Duodenal mucosa (tissue), 2 donors: ENCODE measurements around the gene CCNG1.

Experiments used
- H3K27ac ChIP-seq: one replicate; pipeline ENCODE4 v1.7.0; 2013; ENCODE audit warnings: low read depth, low read length
- H3K27me3 ChIP-seq, 2 donors: one replicate each; pipeline ENCODE4 v1.7.0; 2013; ENCODE audit warnings: low read length in 2 of 2, control low read depth in 1 of 2; ENCODE audit not compliant: insufficient read depth in 2 of 2, control insufficient read depth in 1 of 2
- H3K36me3 ChIP-seq, 2 donors: one replicate each; pipeline ENCODE4 v1.7.0; 2013; ENCODE audit warnings: low read length in 2 of 2, control low read depth in 1 of 2; ENCODE audit not compliant: insufficient read depth in 2 of 2, control insufficient read depth in 1 of 2
- H3K4me1 ChIP-seq, 2 donors: one replicate each; pipeline ENCODE4 v1.7.0; 2013; ENCODE audit warnings: low read length in 2 of 2, control low read depth in 1 of 2; ENCODE audit not compliant: insufficient read depth in 2 of 2, control insufficient read depth in 1 of 2
- H3K4me3 ChIP-seq, 2 donors: one replicate each; pipeline ENCODE4 v1.7.0; 2013; ENCODE audit warnings: low read length in 2 of 2, low read depth in 1 of 2
- H3K9ac ChIP-seq, 2 donors: one replicate each; pipeline ENCODE4 v1.7.0; 2013; ENCODE audit warnings: low read length in 2 of 2, low read depth in 1 of 2
- H3K9me3 ChIP-seq, 2 donors: one replicate each; pipeline ENCODE4 v1.7.0; 2013; ENCODE audit warnings: low read length in 2 of 2, control low read depth in 1 of 2; ENCODE audit not compliant: control insufficient read depth in 1 of 2

CCNG1 gene

DNA sequence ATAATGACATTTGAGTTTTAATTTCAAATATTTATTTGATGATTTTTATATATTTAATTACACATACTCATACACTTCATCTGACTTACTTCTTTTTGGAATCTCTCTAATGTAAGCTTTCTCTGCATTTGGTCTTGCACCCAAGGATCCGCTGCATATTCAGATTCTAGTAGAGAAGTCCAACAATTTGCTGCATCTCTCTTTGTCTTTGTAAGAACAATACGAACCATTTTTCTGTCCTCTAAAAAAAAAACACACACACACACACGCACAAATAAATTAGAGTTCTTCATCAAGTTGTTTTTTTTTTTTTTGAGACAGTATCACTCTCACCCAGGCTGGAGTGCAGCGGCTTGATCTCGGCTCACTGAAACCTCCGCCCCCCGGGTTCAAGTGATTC lies 19.4 kb downstream of the CCNG1 start:
- H3K9ac ChIP-seq = no peak overlapping the region
- no peaks in the 10 kb centered on the region for H3K27me3 ChIP-seq
- no peak overlapping the region for H3K27ac ChIP-seq
- H3K4me1 ChIP-seq = peaks cover 12 to 22% of the 10 kb centered on the region in 2 donors
- no peaks in the 10 kb centered on the region for H3K9me3 ChIP-seq
- peaks cover 0 to 14% of the 10 kb centered on the region in 2 donors for H3K36me3 ChIP-seq
- H3K4me3 ChIP-seq = no peak overlapping the region

DNA sequence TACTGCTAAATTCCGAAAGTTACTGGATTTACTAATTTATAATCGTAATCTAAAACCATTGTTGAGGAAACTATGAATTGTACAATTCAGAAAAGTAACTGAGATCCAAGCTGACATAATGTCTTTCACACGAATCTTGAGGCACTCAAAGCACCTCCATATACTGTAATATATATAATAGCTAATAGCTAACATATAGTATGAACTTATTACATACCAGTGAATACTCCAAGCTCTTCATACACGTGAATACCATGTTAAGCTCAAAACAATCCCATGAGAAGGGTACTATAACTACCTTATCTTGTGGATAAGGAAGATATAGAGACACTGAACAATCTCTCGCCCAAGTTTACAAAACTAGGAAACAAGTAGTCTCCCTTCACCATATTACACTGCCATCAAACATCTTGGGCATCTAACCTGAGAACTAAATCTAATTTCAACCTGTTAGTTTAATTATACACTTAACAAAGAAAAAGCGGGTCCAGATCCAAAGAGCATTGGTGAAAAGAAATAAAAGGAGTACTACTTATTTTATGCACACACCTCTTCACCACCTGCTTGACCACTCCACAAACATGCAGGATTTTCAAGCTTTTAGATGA lies 21.5 kb downstream of the CCNG1 start:
- peak overlapping the region; percentile 90 to 91 for H3K9ac ChIP-seq

DNA sequence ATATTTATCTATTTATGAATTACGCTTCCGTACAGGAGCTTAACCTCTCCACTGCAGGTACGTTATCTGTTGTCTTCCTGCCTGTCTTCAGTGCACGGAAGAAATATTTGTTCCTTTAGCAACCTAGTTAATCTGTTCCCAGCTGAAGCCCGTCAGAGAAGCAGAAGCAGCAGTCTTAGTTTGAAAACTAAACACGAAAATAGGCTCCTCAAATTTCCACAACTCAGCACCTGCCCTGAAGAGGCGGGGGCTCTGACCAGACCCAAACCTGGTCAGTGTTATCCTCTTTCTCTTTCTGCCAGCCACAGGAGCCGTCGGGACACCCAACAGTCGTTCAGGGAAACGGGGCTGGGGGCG lies 22.0 kb downstream of the CCNG1 start:
- Histone ChIP-seq H3K27me3 (no peaks in the 10 kb centered on the region), H3K27ac (peak overlapping the region; percentile 98), H3K9ac (peak overlapping the region; percentile 90 to 91), H3K4me1 (peaks cover 12 to 30% of the 10 kb centered on the region in 2 donors), H3K4me3 (peak overlapping the region; percentile 86 to 95), H3K9me3 (no peaks in the 10 kb centered on the region), H3K36me3 (peaks cover 0 to 8% of the 10 kb centered on the region in 2 donors)

More for the DNA sequence above, 21.5 kb downstream of the CCNG1 start:
- no peak overlapping the region for H3K27ac ChIP-seq
- H3K4me3 ChIP-seq = peak overlapping the region; percentile 86 to 95
- peaks cover 0 to 11% of the 10 kb centered on the region in 2 donors for H3K36me3 ChIP-seq
- no peaks in the 10 kb centered on the region for H3K9me3 ChIP-seq
- H3K27me3 ChIP-seq = no peaks in the 10 kb centered on the region
- H3K4me1 ChIP-seq = peaks cover 12 to 30% of the 10 kb centered on the region in 2 donors

DNA sequence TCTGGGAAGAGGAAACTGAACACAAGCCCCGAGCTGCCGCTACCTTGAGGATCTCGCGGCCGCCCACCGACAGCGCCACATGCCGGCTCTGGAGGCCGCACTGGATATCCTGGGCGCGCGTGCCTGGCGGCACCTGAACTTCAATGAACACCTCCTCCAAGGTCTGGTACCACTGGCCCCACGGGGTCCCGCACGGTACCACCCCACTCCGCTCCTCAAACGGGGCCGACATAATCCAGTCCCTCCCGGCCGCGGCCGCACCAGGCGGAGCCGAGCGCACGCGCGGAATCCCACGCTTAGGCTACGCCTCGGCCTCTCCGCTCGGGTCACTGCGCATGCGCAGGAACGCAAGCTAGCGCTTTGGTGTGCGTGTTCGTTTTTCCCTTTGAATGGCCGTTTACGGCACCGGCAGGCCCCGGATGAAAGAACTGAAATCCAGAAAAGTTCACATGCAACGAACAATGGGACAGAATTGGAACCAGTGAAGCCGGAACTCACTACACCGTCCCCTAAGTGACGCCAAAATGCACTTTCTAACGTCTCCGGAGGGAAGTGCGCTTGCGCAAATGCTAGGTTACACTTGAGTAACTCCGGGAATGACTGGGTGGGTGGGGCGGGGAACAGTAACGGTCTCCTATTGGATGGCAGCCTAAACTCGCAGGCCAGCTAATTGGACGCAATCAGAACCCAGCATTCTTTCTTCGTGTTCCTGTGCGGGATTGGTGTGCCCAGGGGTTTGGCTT lies 22.6 kb downstream of the CCNG1 start, which contains the start of gene NUDCD2:
Gene NUDCD2 (minus strand): TSS at position 284 of the 743 bp plus-strand sequence. CDS start 52 bp downstream, at position 232.
- Histone ChIP-seq H3K9ac (peak within 1 kb of the TSS; percentile 90 to 91), H3K9me3 (no peaks in the 10 kb centered on the region), H3K4me1 (peaks cover 12 to 30% of the 10 kb centered on the region in 2 donors), H3K27me3 (no peaks in the 10 kb centered on the region), H3K36me3 (peaks cover 0 to 4% of the 10 kb centered on the region in 2 donors), H3K27ac (peak within 1 kb of the TSS; percentile 98), H3K4me3 (peak within 1 kb of the TSS; percentile 87 to 95)

DNA sequence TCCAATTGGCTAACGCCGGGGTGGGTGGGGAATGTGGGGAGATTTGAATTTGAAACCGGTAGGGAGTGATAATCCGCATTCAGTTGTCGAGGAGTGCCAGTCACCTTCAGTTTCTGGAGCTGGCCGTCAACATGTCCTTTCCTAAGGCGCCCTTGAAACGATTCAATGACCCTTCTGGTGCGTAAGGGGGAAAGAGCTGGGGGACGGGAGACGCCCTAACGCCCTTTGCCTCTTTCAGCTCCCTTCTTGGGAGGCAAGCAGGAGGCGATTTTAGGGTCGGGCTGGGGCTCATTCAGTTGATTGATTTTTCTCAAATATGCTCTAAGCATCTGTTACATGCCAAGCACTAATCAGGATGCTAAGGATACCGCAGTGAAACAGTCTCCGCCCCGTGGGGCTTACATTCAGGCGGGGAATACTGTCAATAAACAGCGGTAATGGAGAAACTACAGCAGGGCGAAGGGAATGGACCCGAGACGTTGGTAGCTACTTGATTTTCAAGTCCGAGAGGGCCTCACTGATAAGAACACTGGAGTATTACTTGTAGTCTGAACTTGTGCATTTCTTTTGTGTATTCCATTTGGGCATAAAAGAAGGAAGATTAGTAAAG lies 23.3 kb downstream of the CCNG1 start, which contains the start of gene HMMR:
Gene HMMR (plus strand): TSS at position 71 of the 610 bp plus-strand sequence. CDS start 61 bp downstream, at position 132.
- no peaks in the 10 kb centered on the region for H3K27me3 ChIP-seq
- peaks cover 12 to 30% of the 10 kb centered on the region in 2 donors for H3K4me1 ChIP-seq
- peak within 1 kb of the TSS; percentile 90 to 91 for H3K9ac ChIP-seq
- no peaks in the 10 kb centered on the region for H3K9me3 ChIP-seq
- H3K27ac ChIP-seq = peak within 1 kb of the TSS; percentile 98
- no peaks in the 10 kb centered on the region for H3K36me3 ChIP-seq
- peak within 1 kb of the TSS; percentile 87 to 95 for H3K4me3 ChIP-seq

DNA sequence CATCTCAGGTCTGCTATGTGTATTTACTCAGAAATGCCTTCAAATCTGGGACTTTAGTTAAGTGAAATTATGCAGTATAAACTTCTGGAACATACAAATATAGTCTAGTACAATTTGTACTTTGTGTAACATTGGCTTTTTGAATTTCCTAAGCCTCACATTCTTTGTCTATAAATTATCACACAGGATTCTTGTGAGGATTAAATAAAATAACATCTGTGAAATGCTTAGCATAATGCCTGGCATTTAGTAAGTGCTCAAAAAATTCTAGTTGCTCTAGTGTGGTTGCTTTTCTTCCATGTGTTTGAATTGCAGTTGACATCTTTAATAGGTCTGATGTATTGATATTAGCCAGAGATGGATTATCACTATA lies 25.7 kb downstream of the CCNG1 start:
- Histone ChIP-seq H3K36me3 (no peaks in the 10 kb centered on the region), H3K9me3 (no peaks in the 10 kb centered on the region), H3K27ac (no peak overlapping the region), H3K4me3 (no peak overlapping the region), H3K27me3 (no peaks in the 10 kb centered on the region), H3K4me1 (peaks cover 12 to 30% of the 10 kb centered on the region in 2 donors), H3K9ac (no peak overlapping the region)

DNA sequence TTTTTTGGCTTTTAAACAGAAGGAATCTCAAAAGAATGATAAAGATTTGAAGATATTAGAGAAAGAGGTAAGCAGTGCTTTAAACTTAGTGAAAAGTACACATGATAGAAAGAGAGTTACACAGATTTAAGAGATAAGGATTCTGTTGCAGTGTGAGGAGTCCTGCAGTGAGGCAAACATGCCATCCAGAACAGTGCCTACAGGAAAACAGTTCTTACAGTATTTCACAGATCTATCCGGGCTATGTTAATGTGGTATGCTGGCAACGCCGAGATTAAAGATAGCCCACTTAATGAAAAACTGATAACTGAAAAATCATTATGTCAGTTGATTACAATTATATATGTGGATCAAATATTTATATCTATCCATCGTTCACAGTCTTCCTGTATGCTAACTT lies 30.3 kb downstream of the CCNG1 start:
- H3K9me3 ChIP-seq = no peaks in the 10 kb centered on the region
- H3K27me3 ChIP-seq = no peaks in the 10 kb centered on the region
- no peak overlapping the region for H3K27ac ChIP-seq
- no peaks in the 10 kb centered on the region for H3K36me3 ChIP-seq
- no peaks in the 10 kb centered on the region for H3K4me1 ChIP-seq
- no peak overlapping the region for H3K9ac ChIP-seq
- no peak overlapping the region for H3K4me3 ChIP-seq

DNA sequence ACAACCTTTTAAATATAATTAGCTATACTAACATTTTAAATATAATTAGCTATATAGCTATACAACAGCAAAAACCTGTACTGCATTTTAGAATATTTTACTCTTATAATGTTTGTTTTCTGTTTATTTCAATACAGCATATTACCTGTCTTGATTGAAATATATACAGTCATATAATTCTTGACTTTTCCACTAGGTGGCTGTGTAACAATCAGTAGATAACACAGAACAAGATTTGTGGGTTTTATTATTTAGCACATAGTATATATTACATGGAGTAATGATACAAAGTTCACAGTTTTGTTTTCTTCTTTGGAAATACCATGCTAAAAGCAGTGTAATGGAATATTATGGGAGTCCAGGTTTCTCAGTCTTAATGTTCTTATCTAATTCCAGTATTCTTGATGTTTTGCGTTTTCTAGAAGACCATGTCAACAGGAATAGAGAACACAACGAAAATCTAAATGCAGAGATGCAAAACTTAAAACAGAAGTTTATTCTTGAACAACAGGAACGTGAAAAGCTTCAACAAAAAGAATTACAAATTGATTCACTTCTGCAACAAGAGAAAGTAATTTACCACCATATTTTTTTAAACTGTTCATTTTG lies 36.3 kb downstream of the CCNG1 start:
- no peaks in the 10 kb centered on the region for H3K36me3 ChIP-seq
- H3K9me3 ChIP-seq = no peaks in the 10 kb centered on the region
- H3K4me3 ChIP-seq = no peak overlapping the region
- no peaks in the 10 kb centered on the region for H3K27me3 ChIP-seq
- no peaks in the 10 kb centered on the region for H3K4me1 ChIP-seq
- H3K27ac ChIP-seq = no peak overlapping the region
- H3K9ac ChIP-seq = no peak overlapping the region

DNA sequence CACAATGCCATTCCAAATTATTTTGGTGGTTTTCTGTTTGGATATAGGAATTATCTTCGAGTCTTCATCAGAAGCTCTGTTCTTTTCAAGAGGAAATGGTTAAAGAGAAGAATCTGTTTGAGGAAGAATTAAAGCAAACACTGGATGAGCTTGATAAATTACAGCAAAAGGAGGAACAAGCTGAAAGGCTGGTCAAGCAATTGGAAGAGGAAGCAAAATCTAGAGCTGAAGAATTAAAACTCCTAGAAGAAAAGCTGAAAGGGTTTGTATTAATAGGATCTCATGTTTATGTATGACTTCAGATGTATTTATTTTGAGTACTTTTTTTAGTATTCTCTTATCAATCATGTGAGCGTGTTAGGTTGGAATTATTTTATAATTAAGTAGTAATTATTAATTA lies 38.0 kb downstream of the CCNG1 start:
- Histone ChIP-seq H3K36me3 (no peaks in the 10 kb centered on the region), H3K27ac (no peak overlapping the region), H3K9ac (no peak overlapping the region), H3K27me3 (no peaks in the 10 kb centered on the region), H3K4me3 (no peak overlapping the region), H3K4me1 (no peaks in the 10 kb centered on the region), H3K9me3 (no peaks in the 10 kb centered on the region)
